K562 (cell line): Measurements from ENCODE around the gene PBRM1. TPM values are rescaled to one million over a fixed set of nuclear protein-coding genes. Genes with fewer than 3 reads are reported as not detected.

Experiments
- CHD2 ChIP-seq: IDR thresholded peaks from 2 replicates; pipeline ENCODE4 v1.6.1; 2011; ENCODE audit warnings: low read depth, low read length
- CHD4 ChIP-seq: fragments of 200-600 bp; sonication (generic); IDR thresholded peaks from 3 replicates; pipeline ENCODE4 v1.6.1; 2012; ENCODE audit warnings: low read depth, mild to moderate bottlenecking, mixed read lengths, low read length, inconsistent platforms; ENCODE audit not compliant: insufficient read depth, insufficient replicate concordance, poor library complexity, severe bottlenecking
- CREB3L1 ChIP-seq: fragments of 450-650 bp; IDR thresholded peaks from 2 replicates; pipeline ENCODE4 v1.6.1; 2014; ENCODE audit warnings: low read depth, mild to moderate bottlenecking, moderate library complexity, borderline replicate concordance
- FOSL1 ChIP-seq: fragments of 200-800 bp; sonication (Bioruptor generic); conservative IDR thresholded peaks from 2 replicates; pipeline ENCODE4 v1.6.1; 2016; ENCODE audit warnings: missing genetic modification characterization, missing compliant biosample characterization
- FOXA1 ChIP-seq: fragments of 450-650 bp; IDR thresholded peaks from 2 replicates; pipeline ENCODE4 v1.6.1; 2016; ENCODE audit warnings: mild to moderate bottlenecking, borderline replicate concordance
- GTF2E2 ChIP-seq: fragments of 200-800 bp; sonication (Bioruptor generic); IDR thresholded peaks from 2 replicates; pipeline ENCODE4 v1.6.1; 2016; ENCODE audit warnings: missing genetic modification characterization, missing compliant biosample characterization
- MGA ChIP-seq: fragments of 450-650 bp; IDR thresholded peaks from 2 replicates; pipeline ENCODE4 v1.6.1; 2016; ENCODE audit warnings: mild to moderate bottlenecking, moderate library complexity
- MTA2 ChIP-seq: fragments of 450-650 bp; IDR thresholded peaks from 2 replicates; pipeline ENCODE4 v1.6.1; 2016; ENCODE audit warnings: low read depth
- NFE2 ChIP-seq: IDR thresholded peaks from 2 replicates; pipeline ENCODE4 v1.6.1; 2014; ENCODE audit warnings: antibody characterized with exemption, low read depth
- POLR2B ChIP-seq: fragments of 450-650 bp; IDR thresholded peaks from 2 replicates; pipeline ENCODE4 v1.6.1; 2018; ENCODE audit warnings: low read depth; ENCODE audit not compliant: partially characterized antibody
- SMARCB1 ChIP-seq: IDR thresholded peaks from 2 replicates; pipeline ENCODE4 v1.6.1; 2011; ENCODE audit warnings: improper control_type of control experiment, low read depth; ENCODE audit not compliant: insufficient read length
- TAF7 ChIP-seq: fragments of 450-650 bp; IDR thresholded peaks from 2 replicates; pipeline ENCODE4 v1.6.1; 2016; ENCODE audit warnings: missing genetic modification characterization, missing compliant biosample characterization
- ZNF511 ChIP-seq: sonication (generic); formaldehyde crosslinking; IDR thresholded peaks from 2 replicates; pipeline ENCODE4 v1.8.0; 2022; ENCODE audit warnings: mild to moderate bottlenecking, missing genetic modification reagents
- ZNF766 ChIP-seq: fragments of 200-800 bp; sonication (Bioruptor generic); conservative IDR thresholded peaks from 2 replicates; pipeline ENCODE4 v1.6.1; 2016; ENCODE audit warnings: missing genetic modification characterization, missing compliant biosample characterization
- polyA plus RNA-seq, 8 experiments: library from polyadenylated mRNA; depleted of rRNA in 4 of 8; stranded (reverse) in 5 of 8; unstranded in 3 of 8; fragments of >200 nt; fragmentation: Nextera tagmentation in 2 of 8; fragmentation: Illumina TruSeq in 1 of 8; extraction: Ambion mirVana in 2 of 8; extraction: Trizol in 1 of 8; gene quantifications; 2 replicates each; pipeline versions ENCODE4 v1.2.1 to v1.2.3, GENCODE V29; 2011 to 2014; ENCODE audit warnings: inconsistent platforms in 1 of 8, missing spikeins in 1 of 8
- total RNA-seq, 7 experiments: library from RNA; depleted of rRNA in 6 of 7; stranded (reverse); fragments of >200 nt in 6 of 7; fragmentation: Illumina TruSeq in 2 of 7; extraction: Trizol in 2 of 7; gene quantifications; 2 replicates each; pipeline versions ENCODE4 v1.2.1 to v1.2.3, GENCODE V29; 2011 to 2021; ENCODE audit warnings: low replicate concordance in 1 of 7

PBRM1 gene
- total and polyA plus RNA-seq, 9 of the 15 experiments (the other 6 are each of a cell fraction or from before 2014, with no cell fraction given), result 3.9 to 31.8 (median 19.0) TPM

GRCh38 chr3:52694528-52695189 lies 8.9 kb upstream of the PBRM1 start (continued):
- no peak for TF ChIP-seq MGA
- no peak for TF ChIP-seq TAF7 (tag)
- no peak for TF ChIP-seq ZNF766 (CRISPR knock-in tag)
- TF ChIP-seq ZNF511 (CRISPR knock-in tag), result no peak
- TF ChIP-seq CHD4, result no peak
- no peak for TF ChIP-seq GTF2E2 (tag)
- TF ChIP-seq CREB3L1, result no peak
- peak; percentile 61 for TF ChIP-seq FOSL1 (tag)
- TF ChIP-seq SMARCB1, result no peak
- no peak for TF ChIP-seq NFE2
- TF ChIP-seq MTA2, result 0 out of 2 replicates have a peak, but pooled peaks have one; percentile 25
- TF ChIP-seq POLR2B, result peak; percentile 33
- no peak for TF ChIP-seq FOXA1
- no peak for TF ChIP-seq CHD2
